Nephron (organoid): ENCODE measurements around the gene GTF2A1L.
"Not testable (repeated sequence)": the region's sequence is repeated elsewhere in the genome, so short reads cannot be mapped to it uniquely, and the experiment has no call there.

Source experiments
- H3K27ac Mint-ChIP-seq, 3 experiments: 2 replicates each; pipeline ENCODE4 v1.8.0; 2020; ENCODE audit warnings: mixed read lengths in 3 of 3, mild to moderate bottlenecking in 2 of 3, moderate library complexity in 1 of 3
- H3K27me3 Mint-ChIP-seq: 2 replicates; pipeline ENCODE4 v1.8.0; 2021; ENCODE audit warnings: low read depth, mild to moderate bottlenecking, moderate library complexity, mixed read lengths
- H3K36me3 Mint-ChIP-seq: 2 replicates; pipeline ENCODE4 v1.8.0; 2020; ENCODE audit warnings: low read depth, mixed read lengths
- H3K4me1 Mint-ChIP-seq: 2 replicates; pipeline ENCODE4 v1.8.0; 2020; ENCODE audit warnings: mixed read lengths
- H3K4me3 Mint-ChIP-seq, 3 experiments: 2 replicates each; pipeline ENCODE4 v1.8.0; 2020; ENCODE audit warnings: mild to moderate bottlenecking in 3 of 3, mixed read lengths in 3 of 3, moderate library complexity in 2 of 3
- H3K9me3 Mint-ChIP-seq: 2 replicates; pipeline ENCODE4 v1.8.0; 2020; ENCODE audit warnings: mixed read lengths
- CTCF ChIP-seq, 3 experiments: fragments of 200-600 bp; sonication (generic); IDR thresholded peaks; one replicate each; pipeline ENCODE4 v1.5.0; 2021; ENCODE audit warnings: antibody characterized with exemption in 3 of 3; ENCODE audit not compliant: unreplicated experiment in 3 of 3

The GTF2A1L gene

GRCh38 chr2:48694149-48694548 is 76.5 kb downstream of the GTF2A1L start:
- H3K36me3 Mint-ChIP-seq, result no peaks in the 10 kb centered on the region
- no peaks in the 10 kb centered on the region for H3K9me3 Mint-ChIP-seq
- TF ChIP-seq CTCF (IDR thresholded peaks at IDR 0.05; ENCODE audit: unreplicated experiment in 3 of 3), result no peak
- H3K27ac Mint-ChIP-seq, result no peak overlapping the region
- H3K4me3 Mint-ChIP-seq, result no peak overlapping the region
- H3K4me1 Mint-ChIP-seq, result no peaks in the 10 kb centered on the region
- no peaks in the 10 kb centered on the region for H3K27me3 Mint-ChIP-seq

GRCh38 chr2:48695991-48696390 is 78.3 kb downstream of the GTF2A1L start:
- no peaks in the 10 kb centered on the region for H3K27me3 Mint-ChIP-seq
- H3K36me3 Mint-ChIP-seq, result no peaks in the 10 kb centered on the region
- H3K27ac Mint-ChIP-seq, result no peak overlapping the region
- no peaks in the 10 kb centered on the region for H3K4me1 Mint-ChIP-seq
- H3K4me3 Mint-ChIP-seq, result no peak overlapping the region
- no peaks in the 10 kb centered on the region for H3K9me3 Mint-ChIP-seq
- no peak for TF ChIP-seq CTCF (IDR thresholded peaks at IDR 0.05; ENCODE audit: unreplicated experiment in 3 of 3)

GRCh38 chr2:48696881-48697280 is 79.2 kb downstream of the GTF2A1L start:
- Mint-ChIP-seq H3K9me3 (no peaks in the 10 kb centered on the region), H3K36me3 (no peaks in the 10 kb centered on the region), H3K27ac (no peak overlapping the region), H3K27me3 (no peaks in the 10 kb centered on the region), H3K4me3 (no peak overlapping the region), H3K4me1 (no peaks in the 10 kb centered on the region)
- no peak for TF ChIP-seq CTCF (IDR thresholded peaks at IDR 0.05; ENCODE audit: unreplicated experiment in 3 of 3)

GRCh38 chr2:48699348-48699930 is 81.8 kb downstream of the GTF2A1L start:
- no peaks in the 10 kb centered on the region for H3K4me1 Mint-ChIP-seq
- peak overlapping the region in 1 of 3 experiments; percentile 34 for H3K27ac Mint-ChIP-seq
- TF ChIP-seq CTCF (IDR thresholded peaks at IDR 0.05; ENCODE audit: unreplicated experiment in 3 of 3), result no peak
- no peaks in the 10 kb centered on the region for H3K27me3 Mint-ChIP-seq
- H3K36me3 Mint-ChIP-seq, result no peaks in the 10 kb centered on the region
- no peak overlapping the region for H3K4me3 Mint-ChIP-seq
- H3K9me3 Mint-ChIP-seq, result peaks cover 3% of the 10 kb centered on the region

DNA sequence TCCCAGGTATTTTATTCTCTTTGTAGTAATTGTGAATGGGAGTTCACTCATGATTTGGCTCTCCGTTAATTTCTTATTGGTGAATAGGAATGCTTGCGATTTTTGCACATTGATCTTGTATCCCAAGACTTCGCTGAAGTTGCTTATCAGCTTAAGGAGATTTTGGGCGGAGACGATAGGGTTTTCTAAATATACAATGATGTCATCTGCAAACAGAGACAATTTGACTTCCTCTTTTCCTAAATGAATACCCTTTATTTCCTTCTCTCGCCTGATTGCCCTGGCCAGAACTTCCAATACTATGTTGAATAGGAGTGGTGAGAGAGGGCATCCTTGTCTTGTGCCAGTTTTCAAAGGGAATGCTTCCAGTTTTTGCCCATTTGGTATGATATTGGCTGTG is 86.0 kb downstream of the GTF2A1L start:
- not testable (repeated sequence) for H3K27ac Mint-ChIP-seq, H3K4me3 Mint-ChIP-seq, H3K36me3 Mint-ChIP-seq, H3K4me1 Mint-ChIP-seq, H3K9me3 Mint-ChIP-seq, H3K27me3 Mint-ChIP-seq

GRCh38 chr2:48707466-48707865 is 89.8 kb downstream of the GTF2A1L start:
- Mint-ChIP-seq H3K4me3 (no peak overlapping the region), H3K27me3 (peaks cover 9% of the 10 kb centered on the region), H3K4me1 (no peaks in the 10 kb centered on the region), H3K9me3 (peaks cover 6% of the 10 kb centered on the region), H3K27ac (no peak overlapping the region), H3K36me3 (no peaks in the 10 kb centered on the region)
- TF ChIP-seq CTCF (IDR thresholded peaks at IDR 0.05; ENCODE audit: unreplicated experiment in 3 of 3), result no peak
